ENCODE measurements around the gene SLC26A11. TPM values are rescaled to one million over a fixed set of nuclear protein-coding genes. Genes with fewer than 3 reads are reported as not detected.
"Not testable (repeated sequence)": the region's sequence is repeated elsewhere in the genome, so short reads cannot be mapped to it uniquely, and the experiment has no call there.

Gene SLC26A11
- polyA plus RNA-seq, 4 donors, result 19.8 to 35.2 (median 28.0) TPM

GRCh38 chr17:80195671-80196529, 24.3 kb upstream of the SLC26A11 start:
- no peak for DNase-seq (ENCODE audit: low read depth in 4 of 4, low spot score in 2 of 4)

GRCh38 chr17:80196652-80197051, 23.6 kb upstream of the SLC26A11 start:
- no peak for DNase-seq (ENCODE audit: low read depth in 4 of 4, low spot score in 2 of 4)

DNA sequence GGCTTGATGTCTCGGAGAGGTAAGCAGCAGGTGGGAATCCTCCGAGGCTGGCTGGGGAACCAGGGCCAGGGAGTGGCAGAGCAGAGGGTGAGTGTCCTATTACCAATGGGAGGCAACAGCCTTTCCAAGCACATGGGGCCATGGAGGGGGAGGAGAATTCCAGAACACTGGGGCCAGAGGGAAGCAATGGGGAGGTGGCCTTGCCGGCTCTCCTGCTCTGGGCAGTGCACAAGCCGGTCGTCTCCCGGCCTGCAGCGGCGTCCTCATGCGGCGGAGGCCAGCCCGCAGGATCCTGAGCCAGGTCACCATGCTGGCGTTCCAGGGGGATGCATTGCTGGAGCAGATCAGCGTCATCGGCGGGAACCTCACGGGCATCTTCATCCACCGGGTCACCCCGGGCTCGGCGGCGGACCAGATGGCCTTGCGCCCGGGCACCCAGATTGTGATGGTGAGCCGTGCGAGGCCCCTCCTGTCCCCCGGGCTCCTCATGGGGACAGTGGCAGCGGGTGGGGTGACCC, 22.0 kb upstream of the SLC26A11 start:
- no peak for DNase-seq (ENCODE audit: low read depth in 4 of 4, low spot score in 2 of 4)

DNA sequence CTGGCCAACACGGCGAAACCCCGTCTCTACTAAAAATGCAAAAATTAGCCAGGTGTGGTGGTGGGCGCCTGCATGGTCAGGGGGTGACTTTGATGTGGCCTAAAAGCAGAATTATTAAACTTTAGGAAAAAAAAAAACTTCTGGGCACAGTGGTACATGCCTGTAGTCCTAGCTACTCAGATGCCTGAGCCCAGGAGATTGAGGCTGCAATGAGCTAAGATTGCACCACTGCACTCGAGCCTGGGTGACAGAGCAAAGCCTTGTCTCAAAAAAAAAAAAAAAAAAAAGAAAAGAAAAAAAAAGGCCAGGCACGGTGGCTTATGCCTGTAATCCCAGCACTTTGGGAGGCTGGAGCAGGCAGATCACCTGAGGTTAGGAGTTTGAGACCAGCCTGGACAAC, 20.9 kb upstream of the SLC26A11 start:
- DNase-seq (ENCODE audit: low read depth in 4 of 4, low spot score in 2 of 4), result not testable (repeated sequence)

DNA sequence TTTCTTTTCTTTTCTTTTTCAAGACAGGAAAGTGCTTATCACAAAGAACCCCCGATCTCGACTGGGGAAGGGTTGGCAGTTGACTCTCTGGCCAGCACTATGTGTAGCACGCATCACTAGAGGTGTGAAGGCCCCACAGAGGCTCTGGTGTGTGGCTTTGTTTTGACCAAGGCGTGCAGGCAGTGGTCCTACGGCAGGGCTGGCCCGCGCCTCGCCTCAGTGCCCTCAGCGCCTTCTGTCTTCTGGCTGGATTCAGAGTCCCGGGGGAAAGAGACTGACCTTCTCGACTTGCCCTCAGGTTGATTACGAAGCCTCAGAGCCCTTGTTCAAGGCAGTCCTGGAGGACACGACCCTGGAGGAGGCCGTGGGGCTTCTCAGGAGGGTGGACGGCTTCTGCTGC, 18.8 kb upstream of the SLC26A11 start:
- no peak for DNase-seq (ENCODE audit: low read depth in 4 of 4, low spot score in 2 of 4)

DNA sequence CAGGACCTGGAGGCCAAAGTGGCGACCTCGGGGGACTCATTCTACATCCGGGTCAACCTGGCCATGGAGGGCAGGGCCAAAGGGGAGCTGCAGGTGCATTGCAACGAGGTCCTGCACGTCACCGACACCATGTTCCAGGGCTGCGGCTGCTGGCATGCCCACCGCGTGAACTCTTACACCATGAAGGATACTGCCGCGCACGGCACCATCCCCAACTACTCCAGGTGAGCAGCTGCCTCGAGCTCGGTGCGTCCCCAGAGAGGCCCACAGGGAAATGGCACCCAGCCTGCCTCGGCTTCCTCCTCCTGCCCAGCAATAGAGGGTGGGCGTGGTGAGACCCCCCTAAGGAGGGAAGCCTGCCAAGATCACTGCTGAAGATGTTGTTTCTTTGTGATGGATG, 18.0 kb upstream of the SLC26A11 start:
- no peak for DNase-seq (ENCODE audit: low read depth in 4 of 4, low spot score in 2 of 4)

DNA sequence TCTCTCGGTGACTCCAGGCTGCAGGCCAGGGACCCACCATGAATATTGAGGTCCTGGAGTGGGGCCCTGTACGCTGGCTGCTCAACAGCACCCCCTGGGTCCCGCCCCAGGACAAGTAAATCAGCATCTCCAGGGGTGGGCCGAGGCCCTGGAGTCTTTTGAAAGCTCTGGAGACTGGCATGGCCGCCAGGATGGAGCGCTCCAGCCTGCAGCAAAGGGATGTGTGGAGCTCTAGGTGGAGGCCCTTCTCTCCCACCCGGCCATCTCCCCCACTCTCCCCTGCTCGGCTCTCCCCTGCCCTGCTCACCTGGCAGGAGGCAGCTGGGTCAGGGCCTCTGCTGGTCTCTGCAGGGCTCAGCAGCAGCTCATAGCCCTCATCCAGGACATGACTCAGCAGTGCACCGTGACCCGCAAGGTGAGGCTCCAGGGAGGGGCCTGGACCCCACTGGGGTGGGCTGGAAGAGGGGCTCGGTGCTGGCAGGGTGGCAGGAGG, 16.7 kb upstream of the SLC26A11 start:
- no peak for DNase-seq (ENCODE audit: low read depth in 4 of 4, low spot score in 2 of 4)

DNA sequence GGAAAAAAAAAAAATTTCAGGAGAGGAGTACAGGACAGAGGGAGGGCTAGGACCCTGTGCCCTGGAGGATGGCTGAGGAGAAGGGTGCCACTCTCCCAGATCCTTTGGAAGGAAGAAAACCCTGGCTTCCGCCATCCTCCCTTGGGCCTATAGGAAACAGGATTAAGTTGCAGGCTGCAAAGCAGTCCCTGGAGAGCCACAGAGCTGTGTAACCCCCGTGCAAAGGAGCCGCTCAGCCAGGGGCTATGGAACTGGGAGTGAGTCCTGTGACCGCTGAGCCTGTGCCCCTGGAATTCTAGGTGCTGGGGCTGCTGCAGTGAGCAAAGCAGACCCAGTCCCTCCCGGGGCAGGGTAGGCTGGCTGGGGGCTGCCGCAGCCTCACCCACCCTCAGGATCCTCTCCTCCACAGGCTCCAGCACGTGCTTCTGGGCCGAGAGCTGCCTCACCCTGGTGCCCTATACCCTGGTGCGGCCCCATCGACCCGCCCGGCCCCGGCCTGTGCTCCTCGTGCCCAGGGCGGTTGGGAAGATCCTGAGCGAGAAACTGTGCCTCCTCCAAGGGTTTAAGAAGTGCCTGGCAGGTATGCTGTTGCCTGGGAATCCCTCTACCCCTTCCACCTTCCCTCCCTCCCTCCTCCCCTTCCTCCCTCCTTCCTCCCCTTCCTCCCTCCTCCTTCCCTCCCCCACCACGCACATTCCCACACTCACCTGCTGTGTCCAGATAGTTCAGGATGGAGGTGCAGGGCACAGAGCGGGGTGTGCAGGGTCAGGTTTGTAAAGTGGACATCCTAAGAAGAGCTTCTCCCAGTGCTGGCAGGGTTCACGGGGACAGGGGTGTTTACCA, 15.4 kb upstream of the SLC26A11 start:
- no peak for DNase-seq (ENCODE audit: low read depth in 4 of 4, low spot score in 2 of 4)

DNA sequence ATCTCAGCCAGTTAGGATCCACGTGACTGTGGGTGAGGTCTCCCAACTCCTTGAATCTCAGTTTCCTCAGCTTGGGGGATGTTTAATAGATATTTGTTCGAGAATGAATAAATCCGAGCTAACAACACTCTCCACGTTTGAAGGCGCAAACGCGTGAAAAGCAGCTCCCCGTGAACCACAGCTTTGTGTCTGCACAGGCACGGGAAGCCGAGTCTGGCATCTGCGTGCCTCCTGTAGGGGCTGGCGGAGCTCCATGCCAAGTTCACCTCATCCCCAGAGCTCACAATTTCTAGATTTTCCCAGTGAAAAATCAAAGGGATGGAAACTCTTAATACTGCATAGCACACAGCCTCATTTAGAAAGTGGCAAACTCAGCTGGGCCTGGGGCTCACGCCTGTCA, 14.4 kb upstream of the SLC26A11 start:
- DNase-seq (ENCODE audit: low read depth in 4 of 4, low spot score in 2 of 4), result no peak

GRCh38 chr17:80208050-80208449, 12.2 kb upstream of the SLC26A11 start:
- DNase-seq (ENCODE audit: low read depth in 4 of 4, low spot score in 2 of 4), result no peak

DNA sequence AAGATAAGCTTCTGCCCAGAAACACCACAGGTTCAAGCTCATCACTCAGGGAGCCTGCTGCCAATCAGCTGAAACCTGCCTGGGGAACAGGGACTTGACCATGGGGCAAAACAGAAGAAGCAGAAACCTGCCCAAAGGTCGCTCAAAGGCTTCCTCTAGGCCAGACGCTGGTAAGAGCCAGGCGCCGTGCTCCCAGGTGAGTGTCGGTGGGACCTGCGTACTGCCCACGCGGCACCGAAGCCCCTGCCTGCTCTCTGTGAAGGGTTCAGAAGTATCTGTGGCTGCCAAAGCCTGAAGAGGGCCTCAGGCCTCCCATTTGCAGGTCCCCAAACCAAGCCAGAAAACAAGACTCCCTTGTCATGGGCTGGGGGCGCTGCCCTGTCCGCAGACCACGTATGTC, 10.5 kb upstream of the SLC26A11 start:
- DNase-seq (ENCODE audit: low read depth in 4 of 4, low spot score in 2 of 4), result no peak

GRCh38 chr17:80210348-80211108, 9.7 kb upstream of the SLC26A11 start:
- no peak for DNase-seq (ENCODE audit: low read depth in 4 of 4, low spot score in 2 of 4)

DNA sequence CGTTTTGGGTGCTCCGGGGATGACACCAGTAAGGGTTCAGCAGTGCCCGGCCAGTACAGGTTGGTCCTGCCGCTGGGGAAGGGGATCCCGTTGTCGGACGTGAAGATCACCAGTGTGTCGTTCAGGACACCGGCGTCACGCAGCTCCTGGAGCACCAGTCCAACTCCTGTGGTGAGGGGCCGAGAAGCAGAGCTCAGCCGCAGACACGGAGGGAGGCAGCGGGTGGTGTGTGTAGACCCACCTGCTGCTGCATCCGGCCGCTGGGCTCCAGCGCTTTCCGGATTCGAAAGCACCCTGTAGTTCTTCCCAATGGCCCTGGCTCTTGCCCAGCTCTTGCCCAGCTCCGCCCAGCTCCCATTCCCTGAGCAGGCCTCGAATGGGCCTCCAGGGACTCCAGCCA, 8.1 kb upstream of the SLC26A11 start:
- no peak for DNase-seq (ENCODE audit: low read depth in 4 of 4, low spot score in 2 of 4)

- no peak for DNase-seq (ENCODE audit: low read depth in 4 of 4, low spot score in 2 of 4)
Measured at GRCh38 chr17:80212511-80212910, 7.7 kb upstream of the SLC26A11 start.

- no peak for DNase-seq (ENCODE audit: low read depth in 4 of 4, low spot score in 2 of 4)
Measured at GRCh38 chr17:80212962-80213642, 7.1 kb upstream of the SLC26A11 start.

DNA sequence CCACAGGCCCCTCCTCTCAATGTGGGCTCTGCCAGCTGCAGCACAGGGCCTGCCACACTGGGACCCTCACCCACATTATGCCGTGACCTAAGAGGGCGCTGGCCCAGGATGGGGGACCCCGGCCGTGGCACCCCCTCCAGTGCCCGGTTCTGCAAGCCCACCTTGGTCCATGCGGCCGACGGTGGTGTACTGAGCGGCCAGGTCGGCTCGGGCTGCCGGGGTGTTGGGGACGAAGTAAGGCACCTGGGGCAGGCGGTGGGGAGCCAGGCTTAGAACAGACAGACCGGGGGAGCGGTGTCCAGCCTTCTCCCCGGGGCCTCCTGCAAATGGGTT, 6.6 kb upstream of the SLC26A11 start:
- DNase-seq (ENCODE audit: low read depth in 4 of 4, low spot score in 2 of 4), result no peak

DNA sequence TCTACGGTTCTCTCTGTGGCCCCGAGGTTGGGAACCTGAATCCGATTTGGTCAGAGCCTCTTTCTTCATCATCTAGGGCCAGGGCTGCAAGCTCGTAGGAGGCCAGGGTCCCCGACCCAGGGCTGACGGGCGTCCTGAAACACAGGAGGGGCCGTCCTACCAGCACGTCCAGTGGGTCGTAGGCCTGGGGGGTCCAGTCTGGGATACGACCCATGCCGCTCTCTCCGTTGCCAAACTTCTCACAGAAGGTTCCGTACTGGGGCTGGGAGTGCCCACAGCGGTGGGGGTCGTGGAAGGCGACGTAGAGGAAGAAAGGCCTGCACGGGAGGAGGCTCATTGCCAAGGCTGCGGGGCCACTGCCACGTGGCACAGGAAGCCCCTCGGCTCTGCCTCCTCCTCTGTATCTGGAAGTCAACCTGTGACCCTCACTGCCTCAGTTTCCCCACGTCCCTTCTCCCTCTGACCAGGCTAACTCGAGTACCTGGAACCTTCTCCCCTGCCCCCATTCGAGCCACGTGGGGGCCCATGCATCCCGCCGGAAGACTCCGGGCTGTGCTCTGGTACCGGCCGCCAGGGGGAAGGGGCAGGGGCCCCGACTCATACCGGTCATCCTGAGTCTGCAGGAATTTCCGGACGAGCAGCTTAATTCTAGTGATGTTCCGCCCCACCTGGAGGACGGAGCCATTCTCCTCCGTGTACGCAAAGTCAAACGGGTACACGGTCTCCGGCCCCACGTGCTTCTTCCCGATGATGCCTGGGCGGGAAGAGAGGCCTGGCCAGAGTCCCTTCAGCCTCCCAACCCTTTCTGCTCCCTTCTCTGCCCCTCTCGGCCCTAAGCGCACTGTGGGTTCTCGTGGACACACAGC, 6.0 kb upstream of the SLC26A11 start:
- no peak for DNase-seq (ENCODE audit: low read depth in 4 of 4, low spot score in 2 of 4)

- DNase-seq (ENCODE audit: low read depth in 4 of 4, low spot score in 2 of 4), result no peak
Measured at GRCh38 chr17:80214878-80215210, 5.4 kb upstream of the SLC26A11 start.

All from left renal cortex interstitium (tissue), 4 donors.